Body of pancreas (tissue), 4 donors: ENCODE results near the gene MGARP. TPM values are rescaled to one million over a fixed set of nuclear protein-coding genes. Genes with fewer than 3 reads are reported as not detected.

Experiments used
- ATAC-seq: fragments of 150-250 bp; one replicate; pipeline ENCODE4 v1.9.1; 2016
- DNase-seq, 4 donors: peaks; one replicate each; pipeline ENCODE4 v3.0.0-alpha.2; 2019
- H3K27ac ChIP-seq, 4 donors: fragments of 200-600 bp; sonication (generic); 1 replicate in 3 of 4; 2 replicates in 1 of 4; pipeline versions ENCODE4 v1.5.1 to v1.6.1; 2016 to 2019; ENCODE audit warnings: mild to moderate bottlenecking in 1 of 4, mixed read lengths in 1 of 4, moderate library complexity in 1 of 4
- H3K27me3 ChIP-seq, 2 donors: fragments of 200-600 bp; sonication (generic); one replicate each; pipeline ENCODE4 v1.6.0; 2016; ENCODE audit warnings: mild to moderate bottlenecking in 1 of 2
- H3K36me3 ChIP-seq, 2 donors: fragments of 200-600 bp; sonication (generic); replicated peaks in 1 of 2; 2 replicates each; pipeline ENCODE4 v1.5.1; 2016; ENCODE audit warnings: low read depth in 2 of 2; ENCODE audit not compliant: insufficient read depth in 1 of 2
- H3K4me1 ChIP-seq: fragments of 200-600 bp; sonication (generic); one replicate; pipeline ENCODE4 v1.6.0; 2016
- H3K4me3 ChIP-seq, 2 donors: fragments of 200-600 bp; sonication (generic); 1 replicate in 1 of 2; 2 replicates in 1 of 2; pipeline ENCODE4 v1.5.1; 2016 to 2019
- H3K9me3 ChIP-seq, 3 donors: fragments of 200-600 bp; sonication (generic); 1 replicate in 2 of 3; 2 replicates in 1 of 3; pipeline ENCODE4 v1.5.1; 2016
- CTCF ChIP-seq, 7 experiments: fragments of 450-650 bp in 4 of 7; fragments of 200-600 bp in 3 of 7; sonication (generic) in 3 of 7; IDR thresholded peaks; one replicate each; pipeline ENCODE4 v1.5.1; 2016 to 2019; ENCODE audit warnings: antibody characterized with exemption in 7 of 7
- POLR2A ChIP-seq, 3 donors: fragments of 450-650 bp; IDR thresholded peaks; one replicate each; pipeline ENCODE4 v1.6.1; 2016; ENCODE audit warnings: antibody characterized with exemption in 3 of 3, mild to moderate bottlenecking in 2 of 3
- WGBS, 2 donors: methylation state at CpG; one replicate each; pipeline ENCODE4 v1.1.5; 2017; 5-methylcytosine and 5-hydroxymethylcytosine counted together
- intact Hi-C: fragments of 100-400 bp; cut with DNase I; formaldehyde crosslinking; loops from one replicate; pipeline ENCODE4 v1.15.1; 2023
- total RNA-seq, 2 donors: library from RNA; depleted of rRNA; stranded (reverse); fragments of >200 nt; gene quantifications; one replicate each; pipeline ENCODE4 v1.1.0, GENCODE V29; 2016

Gene MGARP
- total RNA-seq, 2 donors from 2014 or later: 0.78 TPM; not detected in 1

GRCh38 chr4:139242511-139243051 is 37.4 kb downstream of the MGARP start:
- TF ChIP-seq CTCF (IDR thresholded peaks at IDR 0.05) (no peak), POLR2A (IDR thresholded peaks at IDR 0.05) (no peak)
- H3K36me3 ChIP-seq: no peaks in the 10 kb centered on the region
- ATAC-seq (no peak), DNase-seq (no peak)
- H3K4me1 ChIP-seq: peaks cover 11% of the 10 kb centered on the region
- peak overlapping the region in 2 of 4 donors; percentile 60 for H3K27ac ChIP-seq
- H3K27me3 ChIP-seq: no peaks in the 10 kb centered on the region
- no peak overlapping the region for H3K4me3 ChIP-seq
- 64 to 71% methylated on average over 2 of the region's 2 CpGs for WGBS, 2 donors
- H3K9me3 ChIP-seq: no peaks in the 10 kb centered on the region
- intact Hi-C loops: no loop called here

- Histone ChIP-seq H3K4me1 (peaks cover 11% of the 10 kb centered on the region), H3K4me3 (no peak overlapping the region), H3K27me3 (no peaks in the 10 kb centered on the region), H3K27ac (no peak overlapping the region), H3K9me3 (no peaks in the 10 kb centered on the region), H3K36me3 (no peaks in the 10 kb centered on the region)
- intact Hi-C loops: no loop called here
- WGBS, 2 donors: 91 to 92% methylated on average over 12 of the region's 12 CpGs
- DNase-seq: no peak
- TF ChIP-seq CTCF (IDR thresholded peaks at IDR 0.05): no peak
- TF ChIP-seq POLR2A (IDR thresholded peaks at IDR 0.05): no peak
- no peak for ATAC-seq
Measured at GRCh38 chr4:139241784-139242151, 38.3 kb downstream of the MGARP start.

- Histone ChIP-seq H3K4me1 (peaks cover 11% of the 10 kb centered on the region), H3K9me3 (no peaks in the 10 kb centered on the region), H3K27ac (no peak overlapping the region), H3K4me3 (no peak overlapping the region), H3K36me3 (no peaks in the 10 kb centered on the region), H3K27me3 (no peaks in the 10 kb centered on the region)
- ATAC-seq (no peak), DNase-seq (no peak)
- no peak for TF ChIP-seq CTCF (IDR thresholded peaks at IDR 0.05)
- 81 to 89% methylated on average over 10 to 11 of the region's 11 CpGs for WGBS, 2 donors
- intact Hi-C loops: no loop called here
Measured at GRCh38 chr4:139241086-139241783, 38.8 kb downstream of the MGARP start.

GRCh38 chr4:139239127-139239772 is 40.8 kb downstream of the MGARP start:
- intact Hi-C loops: loop anchor here (10.0 kb wide), 1 partner anchor 56 kb away; no protein-coding TSS in a partner anchor
- WGBS, 2 donors: 79 to 92% methylated on average over 7 of the region's 7 CpGs
- peaks cover 11% of the 10 kb centered on the region for H3K4me1 ChIP-seq
- no peaks in the 10 kb centered on the region for H3K27me3 ChIP-seq
- no peak overlapping the region for H3K27ac ChIP-seq
- H3K9me3 ChIP-seq: no peaks in the 10 kb centered on the region
- TF ChIP-seq POLR2A (IDR thresholded peaks at IDR 0.05) (no peak), CTCF (IDR thresholded peaks at IDR 0.05) (no peak)
- no peaks in the 10 kb centered on the region for H3K36me3 ChIP-seq
- H3K4me3 ChIP-seq: no peak overlapping the region
- ATAC-seq (no peak), DNase-seq (no peak)
